Astrocyte of the spinal cord (primary cell): ENCODE data around the gene MICALL1.
A peak's percentile ranks its signal among the peaks of the same experiment; 100 is the strongest.
"Not testable (repeated sequence)": the region's sequence is repeated elsewhere in the genome, so short reads cannot be mapped to it uniquely, and the experiment has no call there.

Experiments used
- DNase-seq: peaks from one replicate; pipeline ENCODE4 v3.0.0; 2011; ENCODE audit warnings: low read depth, low spot score
- H3K4me3 ChIP-seq: 2 replicates; pipeline ENCODE4 v1.5.1; 2011; ENCODE audit warnings: low read depth, mild to moderate bottlenecking, low read length, moderate library complexity
- in situ Hi-C: cut with HindIII; loops from 2 replicates; pipeline ENCODE4 v1.10.0; 2017; ENCODE audit warnings: low sequenced_read_pairs
- TF ChIP-seq, protein P1 (sequence below): IDR thresholded peaks from 2 replicates; pipeline ENCODE4 v1.5.1; 2012; ENCODE audit warnings: low read depth, mild to moderate bottlenecking, low read length, inconsistent platforms

The MICALL1 gene

DNA sequence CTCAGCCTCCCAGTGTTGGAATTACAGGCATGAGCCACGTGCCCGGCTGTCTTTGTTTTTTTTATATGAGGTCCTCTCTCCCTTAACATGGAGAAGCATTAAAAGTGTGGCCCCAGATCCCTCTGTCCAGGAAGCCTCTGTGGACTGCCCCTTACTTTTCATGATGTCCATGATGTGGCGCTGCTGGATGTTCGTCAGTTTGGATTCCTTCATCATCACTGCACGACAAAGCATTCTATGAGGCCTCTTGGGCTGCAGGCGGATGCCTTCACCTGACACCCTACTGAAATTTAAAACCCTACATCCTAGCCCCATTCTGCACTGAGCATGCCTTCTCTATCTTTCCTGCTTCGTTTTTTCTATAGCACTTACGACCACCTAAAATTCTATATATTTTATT, 45.2 kb downstream of the MICALL1 start:
- no peak overlapping the region for H3K4me3 ChIP-seq
- TF ChIP-seq, protein P1, sequence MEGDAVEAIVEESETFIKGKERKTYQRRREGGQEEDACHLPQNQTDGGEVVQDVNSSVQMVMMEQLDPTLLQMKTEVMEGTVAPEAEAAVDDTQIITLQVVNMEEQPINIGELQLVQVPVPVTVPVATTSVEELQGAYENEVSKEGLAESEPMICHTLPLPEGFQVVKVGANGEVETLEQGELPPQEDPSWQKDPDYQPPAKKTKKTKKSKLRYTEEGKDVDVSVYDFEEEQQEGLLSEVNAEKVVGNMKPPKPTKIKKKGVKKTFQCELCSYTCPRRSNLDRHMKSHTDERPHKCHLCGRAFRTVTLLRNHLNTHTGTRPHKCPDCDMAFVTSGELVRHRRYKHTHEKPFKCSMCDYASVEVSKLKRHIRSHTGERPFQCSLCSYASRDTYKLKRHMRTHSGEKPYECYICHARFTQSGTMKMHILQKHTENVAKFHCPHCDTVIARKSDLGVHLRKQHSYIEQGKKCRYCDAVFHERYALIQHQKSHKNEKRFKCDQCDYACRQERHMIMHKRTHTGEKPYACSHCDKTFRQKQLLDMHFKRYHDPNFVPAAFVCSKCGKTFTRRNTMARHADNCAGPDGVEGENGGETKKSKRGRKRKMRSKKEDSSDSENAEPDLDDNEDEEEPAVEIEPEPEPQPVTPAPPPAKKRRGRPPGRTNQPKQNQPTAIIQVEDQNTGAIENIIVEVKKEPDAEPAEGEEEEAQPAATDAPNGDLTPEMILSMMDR: no peak
- no peak for DNase-seq
- in situ Hi-C loops: no loop called here

- in situ Hi-C loops, DNase-seq: not testable (repeated sequence)
- H3K4me3 ChIP-seq: peak overlapping the region; percentile 99
Observed at GRCh38 chr22:37952629-37953028, 46.5 kb downstream of the MICALL1 start.

- H3K4me3 ChIP-seq: peak overlapping the region; percentile 99
- in situ Hi-C loops: no loop called here
- no peak for DNase-seq
- TF ChIP-seq, protein P1: no peak
Observed at GRCh38 chr22:37953062-37953436, 47.0 kb downstream of the MICALL1 start.

GRCh38 chr22:37953437-37954179, 47.5 kb downstream of the MICALL1 start, which contains the start of the genes C22orf23 and POLR2F:
Gene C22orf23 (minus strand): TSS chr22:37953601. CDS start chr22:37953149, 452 bp downstream.
Gene POLR2F (plus strand): TSS chr22:37953699. CDS start chr22:37953788, 89 bp downstream.
- DNase-seq: peak; percentile 91
- TF ChIP-seq, protein P1: no peak
- in situ Hi-C loops: no loop called here
- H3K4me3 ChIP-seq: peak within 1 kb of the TSS; percentile 99

DNA sequence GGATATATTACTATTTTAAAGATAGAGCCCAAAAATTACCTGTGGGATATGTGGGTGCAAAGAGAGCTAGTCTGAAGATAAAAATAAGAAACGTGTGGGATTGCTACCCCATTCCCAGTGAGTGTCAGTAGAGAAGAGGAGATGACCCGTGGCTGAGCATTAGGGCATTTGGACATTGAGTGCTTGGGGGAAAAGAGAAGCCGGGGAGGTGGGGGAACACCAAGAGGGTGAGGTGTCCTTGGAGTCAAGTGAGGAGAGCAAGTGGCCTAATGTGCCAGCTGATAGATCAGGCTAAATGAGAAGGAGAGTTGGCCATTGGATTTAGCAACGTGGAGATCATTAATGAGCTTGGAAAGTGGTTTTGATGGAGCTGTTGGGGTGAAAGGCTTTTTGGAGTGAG, 48.6 kb downstream of the MICALL1 start:
- TF ChIP-seq, protein P1: no peak
- in situ Hi-C loops: no loop called here

DNA sequence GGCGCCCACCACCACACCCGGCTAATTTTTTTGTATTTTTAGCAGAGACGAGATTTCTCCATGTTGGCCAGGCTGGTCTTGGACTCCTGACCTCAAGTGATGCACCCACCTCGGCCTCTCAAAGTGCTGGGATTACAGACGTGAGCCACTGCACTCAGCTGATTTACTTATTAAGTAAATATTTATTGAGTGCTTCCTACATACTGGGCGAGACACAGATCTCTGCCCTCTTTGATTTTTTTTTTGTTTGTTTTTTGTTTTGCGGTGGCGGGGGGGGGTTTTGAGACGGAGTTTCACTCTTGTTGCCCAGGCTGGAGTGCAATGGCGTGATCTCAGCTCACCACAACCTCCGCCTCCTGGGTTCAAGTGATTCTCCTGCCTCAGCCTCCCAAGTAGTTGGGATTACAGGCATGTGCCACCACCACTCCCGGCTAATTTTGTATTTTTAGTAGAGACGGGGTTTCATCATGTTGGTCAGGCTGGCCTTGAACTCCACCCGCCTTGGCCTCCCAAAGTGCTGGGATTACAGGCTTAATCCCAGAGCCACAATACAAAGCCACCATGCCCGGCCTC, 49.8 kb downstream of the MICALL1 start:
- in situ Hi-C loops, H3K4me3 ChIP-seq, DNase-seq: not testable (repeated sequence)

More for the DNA sequence above, 48.6 kb downstream of the MICALL1 start:
- peak overlapping the region; percentile 99 for H3K4me3 ChIP-seq
- no peak for DNase-seq

GRCh38 chr22:37957232-37957631, 51.1 kb downstream of the MICALL1 start:
- H3K4me3 ChIP-seq: no peak overlapping the region
- in situ Hi-C loops: no loop called here
- TF ChIP-seq, protein P1: no peak
- DNase-seq: no peak
